NOMO-1 (cell line): Measurements from ENCODE around the gene KLHDC8A.

ENCODE experiments used
- DNase-seq, 2 experiments: peaks; one replicate each; lab custom pipeline; 2025; ENCODE audit not compliant: unreplicated experiment in 2 of 2; lab: John Stamatoyannopoulos, UW

The KLHDC8A gene

GRCh38 chr1:205345761-205346160 is 11.0 kb downstream of the KLHDC8A start:
- no peak for DNase-seq

GRCh38 chr1:205344066-205344928 is 12.4 kb downstream of the KLHDC8A start:
- DNase-seq, result peak in 1 of 2 experiments; percentile 11

GRCh38 chr1:205343431-205344065 is 13.2 kb downstream of the KLHDC8A start:
- no peak for DNase-seq

- DNase-seq, result no peak
Observed at GRCh38 chr1:205342986-205343385, 13.7 kb downstream of the KLHDC8A start.

- no peak for DNase-seq
Observed at GRCh38 chr1:205340676-205341075, 16.0 kb downstream of the KLHDC8A start.

- DNase-seq, result no peak
Observed at GRCh38 chr1:205339717-205340116, 17.0 kb downstream of the KLHDC8A start.

GRCh38 chr1:205339197-205339702 is 17.5 kb downstream of the KLHDC8A start:
- no peak for DNase-seq

GRCh38 chr1:205338011-205338410 is 18.7 kb downstream of the KLHDC8A start:
- no peak for DNase-seq

- DNase-seq, result no peak
Observed at GRCh38 chr1:205337481-205337880, 19.2 kb downstream of the KLHDC8A start.

GRCh38 chr1:205335692-205336091 is 21.0 kb downstream of the KLHDC8A start:
- DNase-seq, result peak; percentile 61 to 65

- DNase-seq, result no peak
Observed at GRCh38 chr1:205332015-205332791, 24.5 kb downstream of the KLHDC8A start.

- DNase-seq, result no peak
Observed at GRCh38 chr1:205330150-205330549, 26.6 kb downstream of the KLHDC8A start.

- DNase-seq, result no peak
Observed at GRCh38 chr1:205329719-205330118, 27.0 kb downstream of the KLHDC8A start.

- DNase-seq, result no peak
Observed at GRCh38 chr1:205328476-205328875, 28.2 kb downstream of the KLHDC8A start.

GRCh38 chr1:205326812-205327466 is 29.8 kb downstream of the KLHDC8A start:
- DNase-seq, result no peak

- peak; percentile 64 to 65 for DNase-seq
Observed at GRCh38 chr1:205325334-205325884, 31.3 kb downstream of the KLHDC8A start.

GRCh38 chr1:205324781-205325180 is 31.9 kb downstream of the KLHDC8A start:
- DNase-seq, result no peak

GRCh38 chr1:205323794-205324193 is 32.9 kb downstream of the KLHDC8A start:
- DNase-seq, result no peak

GRCh38 chr1:205321959-205322283 is 34.8 kb downstream of the KLHDC8A start:
- peak in 1 of 2 experiments; percentile 44 for DNase-seq

- peak; percentile 44 to 62 for DNase-seq
Observed at GRCh38 chr1:205321162-205321958, 35.4 kb downstream of the KLHDC8A start, which contains the start of gene NUAK2. NUAK2 (minus strand) TSS chr1:205321745; CDS start chr1:205321628, 117 bp downstream.
